HepG2 (cell line): Measurements from ENCODE around the gene BTBD8. TPM values are rescaled to one million over a fixed set of nuclear protein-coding genes. Genes with fewer than 3 reads are reported as not detected.

Experiments
- ATAC-seq: fragments of 200-7000 bp; cut with Tn5 transposase; 3 replicates; pipeline ENCODE4 v1.9.1; 2020; ENCODE audit warnings: mild to moderate bottlenecking, moderate library complexity
- BruUV-seq: library from RNA; stranded (reverse); fragments of 400-500 nt; replicated peaks from 2 replicates; lab custom pipeline; 2021; lab: Mats Ljungman, UMichigan
- CTCF ChIA-PET: fragments of 300-600 bp; formaldehyde crosslinking; extraction: SDS; loops from one replicate; lab custom pipeline; 2021; ENCODE audit warnings: low total read pairs, inconsistent platforms, low intra/inter-chr PET ratio; lab: Yijun Ruan, JAX
- POLR2A ChIA-PET: fragments of 350-600 bp; sonication (Branson Sonifier 250); formaldehyde crosslinking; loops from one replicate; lab custom pipeline; 2020; ENCODE audit warnings: antibody characterized with exemption, inconsistent platforms; lab: Yijun Ruan, JAX
- DNase-seq: peaks from one replicate; pipeline ENCODE4 v3.0.0-alpha.2; 2015; ENCODE audit warnings: low spot score
- FAIRE-seq: peaks from 3 replicates; lab custom pipeline; 2011; peaks lifted over from hg19 to GRCh38; lab: Jason Lieb, UNC
- H2AFZ ChIP-seq: one replicate; pipeline ENCODE4 v1.6.1; 2011; ENCODE audit warnings: low read length, inconsistent platforms
- H3K27ac ChIP-seq: fragments of 300-600 bp; 3 replicates; pipeline ENCODE4 v1.8.0; 2011; ENCODE audit warnings: mixed run types, mild to moderate bottlenecking, mixed read lengths, low read length, inconsistent platforms; ENCODE audit not compliant: insufficient read depth; ENCODE audit errors: extremely low read length
- H3K27me3 ChIP-seq, 2 experiments: fragments of 200-600 bp in 1 of 2; 2 replicates in 1 of 2; 3 replicates in 1 of 2; pipeline versions ENCODE4 v1.6.0 to v1.8.0; 2011; ENCODE audit warnings: low read length in 2 of 2, mild to moderate bottlenecking in 2 of 2, moderate library complexity in 2 of 2, inconsistent platforms in 1 of 2; ENCODE audit not compliant: insufficient read depth in 2 of 2, control insufficient read depth in 1 of 2
- H3K36me3 ChIP-seq, 2 experiments: fragments of 200-600 bp in 1 of 2; replicated peaks in 1 of 2; 2 replicates in 1 of 2; 3 replicates in 1 of 2; pipeline versions ENCODE4 v1.5.1 to v1.8.0; 2011; ENCODE audit warnings: low read length in 2 of 2, inconsistent platforms in 1 of 2; ENCODE audit not compliant: insufficient read depth in 2 of 2, control insufficient read depth in 1 of 2
- H3K4me1 ChIP-seq: 2 replicates; pipeline ENCODE4 v1.5.1; 2012; ENCODE audit warnings: low read length, inconsistent platforms; ENCODE audit not compliant: insufficient read depth
- H3K4me2 ChIP-seq: 2 replicates; pipeline ENCODE4 v1.6.0; 2011; ENCODE audit warnings: low read depth, low read length, inconsistent platforms
- H3K4me3 ChIP-seq, 3 experiments: fragments of 200-600 bp in 1 of 3; sonication (generic), shearing (Covaris generic) in 1 of 3; replicated peaks in 1 of 3; 2 replicates each; pipeline ENCODE4 v1.5.1; 2011 to 2016; ENCODE audit warnings: low read length in 3 of 3, inconsistent platforms in 2 of 3, low read depth in 2 of 3, mild to moderate bottlenecking in 2 of 3, control low read depth in 1 of 3, mixed read lengths in 1 of 3; ENCODE audit not compliant: insufficient read depth in 1 of 3
- H3K79me2 ChIP-seq: one replicate; pipeline ENCODE4 v1.6.1; 2011; ENCODE audit warnings: low read length, inconsistent platforms; ENCODE audit not compliant: insufficient read depth
- H3K9ac ChIP-seq: 2 replicates; pipeline ENCODE4 v1.6.0; 2011; ENCODE audit warnings: mild to moderate bottlenecking, low read depth, low read length, inconsistent platforms; ENCODE audit not compliant: insufficient read depth
- H3K9me3 ChIP-seq: 2 replicates; pipeline ENCODE4 v1.5.1; 2012; ENCODE audit warnings: mild to moderate bottlenecking, low read length
- H4K20me1 ChIP-seq: 2 replicates; pipeline ENCODE4 v1.6.0; 2011; ENCODE audit warnings: inconsistent platforms, mild to moderate bottlenecking, low read length, moderate library complexity; ENCODE audit not compliant: insufficient read depth
- ADNP ChIP-seq: sonication (generic); formaldehyde crosslinking; IDR thresholded peaks from 2 replicates; pipeline ENCODE4 v1.4.0; 2020; ENCODE audit warnings: missing genetic modification reagents
- AHR ChIP-seq: IDR thresholded peaks from 2 replicates; pipeline ENCODE4 v1.6.1; 2018; ENCODE audit warnings: missing genetic modification reagents, missing compliant biosample characterization
- CBX1 ChIP-seq: IDR thresholded peaks from one replicate; pipeline ENCODE4 v1.6.1; 2016; ENCODE audit warnings: antibody characterized with exemption, low read depth
- GABPA ChIP-seq, 2 experiments: IDR thresholded peaks; 2 replicates each; pipeline ENCODE4 v1.6.1; 2011 to 2016; ENCODE audit warnings: low read depth in 2 of 2, low read length in 1 of 2, missing biosample characterization in 1 of 2, missing genetic modification characterization in 1 of 2
- GTF2F1 ChIP-seq: fragments of 150-350 bp; IDR thresholded peaks from 2 replicates; pipeline ENCODE4 v1.6.1; 2014; ENCODE audit warnings: low read length
- JDP2 ChIP-seq: sonication (generic); formaldehyde crosslinking; IDR thresholded peaks from 2 replicates; pipeline ENCODE4 v1.8.1; 2022; ENCODE audit warnings: missing genetic modification reagents, borderline replicate concordance
- JUNB ChIP-seq: sonication (generic); formaldehyde crosslinking; IDR thresholded peaks from 2 replicates; pipeline ENCODE4 v1.8.0; 2022; ENCODE audit warnings: missing genetic modification reagents, mild to moderate bottlenecking, borderline replicate concordance
- PHB2 ChIP-seq: fragments of 450-650 bp; IDR thresholded peaks from 2 replicates; pipeline ENCODE4 v1.6.1; 2018; ENCODE audit not compliant: partially characterized antibody
- PHF5A ChIP-seq: IDR thresholded peaks from one replicate; pipeline ENCODE4 v1.6.1; 2018; ENCODE audit warnings: low read depth, missing genetic modification reagents; ENCODE audit not compliant: unreplicated experiment
- TRAFD1 ChIP-seq: sonication (generic); formaldehyde crosslinking; IDR thresholded peaks from 2 replicates; pipeline ENCODE4 v1.5.1; 2020; ENCODE audit warnings: missing genetic modification reagents, mild to moderate bottlenecking, borderline replicate concordance
- UBTF ChIP-seq: sonication (generic); formaldehyde crosslinking; IDR thresholded peaks from 2 replicates; pipeline ENCODE4 v1.4.0; 2020; ENCODE audit warnings: mild to moderate bottlenecking, missing genetic modification reagents
- YEATS4 ChIP-seq: sonication (generic); formaldehyde crosslinking; IDR thresholded peaks from 2 replicates; pipeline ENCODE4 v1.4.0; 2020; ENCODE audit warnings: missing genetic modification reagents, borderline replicate concordance
- ZBTB7B ChIP-seq: sonication (generic); formaldehyde crosslinking; IDR thresholded peaks from 2 replicates; pipeline ENCODE4 v1.4.0; 2020; ENCODE audit warnings: missing genetic modification reagents
- ZFP36 ChIP-seq: fragments of 150-350 bp; IDR thresholded peaks from 2 replicates; pipeline ENCODE4 v1.6.1; 2018; ENCODE audit warnings: borderline replicate concordance, low read length, low read depth; ENCODE audit not compliant: partially characterized antibody
- ZFX ChIP-seq: sonication (generic); formaldehyde crosslinking; IDR thresholded peaks from 2 replicates; pipeline ENCODE4 v1.4.0; 2020; ENCODE audit warnings: mild to moderate bottlenecking, low read depth, missing genetic modification reagents, moderate library complexity
- ZSCAN25 ChIP-seq: sonication (generic); formaldehyde crosslinking; IDR thresholded peaks from 2 replicates; pipeline ENCODE4 v1.8.0; 2022; ENCODE audit warnings: mild to moderate bottlenecking, missing genetic modification reagents
- WGBS: methylation state at CpG from one replicate; pipeline ENCODE4 v1.1.6; 2017; ENCODE audit warnings: low lambda C conversion rate; 5-methylcytosine and 5-hydroxymethylcytosine counted together
- in situ Hi-C: cut with HindIII; loops from 2 replicates; pipeline ENCODE4 v1.10.0; 2017; ENCODE audit warnings: low pct_unique_long_range_greater_than_20kb; ENCODE audit not compliant: extremely low pct_ligation_motif_present
- intact Hi-C: fragments of 100-400 bp; cut with micrococcal nuclease; formaldehyde crosslinking; loops from one replicate; pipeline ENCODE4 v1.10.0; 2022; ENCODE audit not compliant: unreplicated experiment
- polyA plus RNA-seq, 8 experiments: library from polyadenylated mRNA; depleted of rRNA in 3 of 8; stranded (reverse) in 7 of 8; unstranded in 1 of 8; fragments of >200 nt; fragmentation: Illumina TruSeq in 4 of 8; extraction: Trizol in 4 of 8; gene quantifications; 2 replicates each; pipeline versions ENCODE4 v1.2.1 to v1.2.3, GENCODE V29; 2011 to 2016; ENCODE audit warnings: low read depth in 4 of 8, missing spikeins in 1 of 8, mixed read lengths in 1 of 8; ENCODE audit not compliant: insufficient read depth in 1 of 8
- total RNA-seq, 5 experiments: library from RNA; depleted of rRNA; stranded (reverse); fragments of >200 nt; fragmentation: Illumina TruSeq; extraction: Trizol; gene quantifications; 2 replicates each; pipeline ENCODE4 v1.2.3, GENCODE V29; 2016; ENCODE audit warnings: low read depth in 1 of 5

The BTBD8 gene
- total and polyA plus RNA-seq, 2 of the 13 experiments (the other 11 are each of a cell fraction or from before 2014, with no cell fraction given), result 0.41 to 1.8 TPM

GRCh38 chr1:92045766-92046495, 34.2 kb upstream of the BTBD8 start:
- no peak for TF ChIP-seq CBX1
- no peak for TF ChIP-seq TRAFD1 (CRISPR knock-in tag)
- no peak for TF ChIP-seq GTF2F1
- Histone ChIP-seq H3K4me1 (no peaks in the 10 kb centered on the region), H3K27ac (no peak overlapping the region), H3K27me3 (no peaks in the 10 kb centered on the region), H2AFZ (no peak overlapping the region), H3K9ac (no peak overlapping the region), H3K36me3 (no peaks in the 10 kb centered on the region), H4K20me1 (no peaks in the 10 kb centered on the region), H3K4me2 (no peak overlapping the region), H3K79me2 (no peaks in the 10 kb centered on the region), H3K9me3 (no peaks in the 10 kb centered on the region), H3K4me3 (no peak overlapping the region)
- intact Hi-C loops (no loop called here), in situ Hi-C loops (no loop called here)
- 26% methylated on average over 2 of the region's 2 CpGs for WGBS
- FAIRE-seq (no peak), DNase-seq (no peak), ATAC-seq (no peak)
- BruUV-seq, result no TSS peak
- POLR2A ChIA-PET, result no interaction called here
- CTCF ChIA-PET, result no interaction called here

GRCh38 chr1:92051948-92052347, 28.2 kb upstream of the BTBD8 start:
- Histone ChIP-seq H3K27me3 (no peaks in the 10 kb centered on the region), H3K4me2 (no peak overlapping the region), H4K20me1 (no peaks in the 10 kb centered on the region), H3K4me1 (no peaks in the 10 kb centered on the region), H3K79me2 (no peaks in the 10 kb centered on the region), H2AFZ (no peak overlapping the region), H3K27ac (no peak overlapping the region), H3K36me3 (no peaks in the 10 kb centered on the region), H3K9me3 (no peaks in the 10 kb centered on the region), H3K9ac (no peak overlapping the region), H3K4me3 (no peak overlapping the region)
- POLR2A ChIA-PET, result no interaction called here
- DNase-seq, result no peak
- BruUV-seq, result no TSS peak
- no peak for ATAC-seq
- no peak for FAIRE-seq
- intact Hi-C loops, result no loop called here
- in situ Hi-C loops, result no loop called here
- CTCF ChIA-PET, result no interaction called here
- TF ChIP-seq PHB2, result no peak
- TF ChIP-seq ZFP36, result no peak
- no peak for TF ChIP-seq ZBTB7B (CRISPR knock-in tag)
- TF ChIP-seq JUNB, result no peak
- no peak for TF ChIP-seq YEATS4
- no peak for TF ChIP-seq ZFX (CRISPR knock-in tag)
- TF ChIP-seq AHR, result no peak
- TF ChIP-seq ZSCAN25 (CRISPR knock-in tag), result no peak
- TF ChIP-seq ADNP, result no peak
- no peak for TF ChIP-seq PHF5A (CRISPR knock-in tag)
- no peak for TF ChIP-seq GABPA (IDR thresholded peaks at IDR 0.05; ENCODE audit: low read depth, low read length)
- TF ChIP-seq GABPA (CRISPR knock-in tag; IDR thresholded peaks at IDR 0.05; ENCODE audit: low read depth), result no peak
- TF ChIP-seq UBTF (CRISPR knock-in tag), result no peak
- no peak for TF ChIP-seq JDP2 (CRISPR knock-in tag)
